MV-4-11 (cell line): ENCODE measurements around the gene HINT3.

Source experiments
- DNase-seq: peaks from one replicate; lab custom pipeline; 2025; lab: John Stamatoyannopoulos, UW

HINT3 gene

GRCh38 chr6:126002755-126003679 is 46.4 kb downstream of the HINT3 start:
- no peak for DNase-seq

GRCh38 chr6:126007800-126008199 is 51.2 kb downstream of the HINT3 start:
- no peak for DNase-seq

- no peak for DNase-seq
Observed at GRCh38 chr6:126010040-126010439, 53.5 kb downstream of the HINT3 start.

DNA sequence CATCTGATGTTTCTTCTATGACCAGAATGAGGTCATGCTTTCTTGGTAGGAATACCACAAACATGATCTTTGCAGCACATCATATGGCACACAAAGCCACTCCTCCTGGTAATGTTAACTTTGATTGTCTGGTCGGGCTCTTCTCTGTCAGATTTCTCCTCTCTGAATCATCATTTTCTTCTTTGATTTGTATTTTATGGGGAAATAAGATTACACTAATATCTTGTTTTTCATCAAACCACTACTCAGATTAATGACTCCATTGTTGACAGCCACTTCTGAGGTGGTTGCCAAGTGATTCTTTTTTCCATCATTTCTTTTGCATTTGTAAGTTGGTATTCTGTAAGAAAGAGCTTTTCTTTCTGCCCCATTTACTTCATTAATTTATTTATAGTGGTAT is 59.3 kb downstream of the HINT3 start:
- no peak for DNase-seq

DNA sequence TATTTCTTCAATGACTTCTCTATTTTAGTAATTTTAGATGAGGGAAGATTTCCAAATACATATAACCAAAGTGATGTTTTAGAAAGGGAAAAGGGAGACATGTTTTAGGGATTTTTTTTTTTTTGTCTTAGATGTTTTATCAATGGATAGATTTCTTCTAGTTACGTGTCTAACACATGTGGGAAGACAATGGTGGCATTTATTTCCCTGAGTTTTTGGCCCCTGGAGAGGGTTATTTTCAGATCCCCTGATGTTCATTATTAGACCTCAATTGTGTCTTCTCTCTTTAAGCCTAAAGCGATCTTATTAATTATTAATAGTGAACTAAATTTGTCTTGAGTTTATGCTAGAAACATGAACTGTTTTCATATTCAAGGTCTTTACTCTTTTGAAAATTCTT is 60.0 kb downstream of the HINT3 start:
- no peak for DNase-seq

GRCh38 chr6:126017668-126018067 is 61.1 kb downstream of the HINT3 start:
- no peak for DNase-seq

DNA sequence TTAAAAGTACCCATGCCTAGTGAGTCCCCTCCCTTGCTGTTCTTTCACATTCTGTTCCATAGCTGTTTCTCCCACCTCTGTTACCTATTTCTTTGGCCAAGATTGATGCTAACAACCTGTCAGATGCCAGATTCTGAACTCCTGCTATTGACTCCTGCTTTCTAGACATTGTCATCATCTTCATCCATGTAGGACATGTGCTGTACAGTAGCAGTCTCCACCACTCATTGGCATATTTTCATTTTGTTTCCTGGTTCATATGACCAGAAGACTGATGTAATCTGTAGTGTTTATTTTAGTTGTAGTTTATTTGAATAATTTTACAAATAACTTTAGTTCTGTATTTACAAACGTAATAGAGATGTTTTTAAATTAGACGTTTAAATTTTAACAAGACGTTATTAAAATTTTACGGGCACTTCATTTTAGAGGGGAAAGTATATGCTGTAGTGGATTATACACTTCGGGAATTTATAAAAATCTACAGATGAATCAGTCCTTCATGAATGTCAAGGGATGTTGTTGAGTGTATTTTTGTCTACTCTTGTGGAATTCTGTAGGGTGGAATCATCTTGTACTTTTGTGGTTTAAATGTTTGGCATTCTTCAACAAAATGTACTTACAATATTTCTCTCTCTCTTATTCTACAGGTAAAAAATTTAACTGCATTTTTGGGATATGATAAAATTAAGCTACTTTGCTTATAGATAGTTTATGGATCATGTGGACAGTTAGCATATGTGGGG is 63.9 kb downstream of the HINT3 start:
- no peak for DNase-seq

DNA sequence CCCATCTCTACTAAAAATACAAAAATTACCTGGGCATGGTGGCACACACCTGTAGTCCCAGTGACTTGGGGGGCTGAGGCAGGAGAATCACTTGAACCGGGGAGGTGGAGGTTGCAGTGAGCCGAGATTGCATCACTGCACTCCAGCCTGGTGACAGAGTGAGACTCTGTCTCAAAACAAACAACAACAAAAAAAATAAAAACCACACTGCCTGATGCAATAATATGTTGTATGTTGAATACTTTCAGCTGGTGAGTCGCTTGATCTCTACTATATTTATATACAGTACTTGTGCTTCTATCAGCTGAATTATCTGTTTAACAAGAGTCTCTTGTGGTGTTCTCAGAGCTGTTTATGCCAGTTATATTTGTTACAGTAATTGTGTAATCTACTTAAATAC is 66.9 kb downstream of the HINT3 start:
- peak; percentile 16 for DNase-seq

GRCh38 chr6:126026001-126026400 is 69.4 kb downstream of the HINT3 start:
- DNase-seq, result no peak

- DNase-seq, result no peak
Observed at GRCh38 chr6:126027601-126028000, 71.0 kb downstream of the HINT3 start.
